Eye (tissue), 1 donor: ENCODE data around the gene STXBP1.

Experiments used
- DNase-seq: peaks from one replicate; pipeline ENCODE4 v3.0.0-alpha.2; 2015

Gene STXBP1

GRCh38 chr9:127716412-127716811 lies 104.3 kb downstream of the STXBP1 start:
- no peak for DNase-seq

GRCh38 chr9:127717766-127718165 lies 105.7 kb downstream of the STXBP1 start:
- DNase-seq, result no peak

DNA sequence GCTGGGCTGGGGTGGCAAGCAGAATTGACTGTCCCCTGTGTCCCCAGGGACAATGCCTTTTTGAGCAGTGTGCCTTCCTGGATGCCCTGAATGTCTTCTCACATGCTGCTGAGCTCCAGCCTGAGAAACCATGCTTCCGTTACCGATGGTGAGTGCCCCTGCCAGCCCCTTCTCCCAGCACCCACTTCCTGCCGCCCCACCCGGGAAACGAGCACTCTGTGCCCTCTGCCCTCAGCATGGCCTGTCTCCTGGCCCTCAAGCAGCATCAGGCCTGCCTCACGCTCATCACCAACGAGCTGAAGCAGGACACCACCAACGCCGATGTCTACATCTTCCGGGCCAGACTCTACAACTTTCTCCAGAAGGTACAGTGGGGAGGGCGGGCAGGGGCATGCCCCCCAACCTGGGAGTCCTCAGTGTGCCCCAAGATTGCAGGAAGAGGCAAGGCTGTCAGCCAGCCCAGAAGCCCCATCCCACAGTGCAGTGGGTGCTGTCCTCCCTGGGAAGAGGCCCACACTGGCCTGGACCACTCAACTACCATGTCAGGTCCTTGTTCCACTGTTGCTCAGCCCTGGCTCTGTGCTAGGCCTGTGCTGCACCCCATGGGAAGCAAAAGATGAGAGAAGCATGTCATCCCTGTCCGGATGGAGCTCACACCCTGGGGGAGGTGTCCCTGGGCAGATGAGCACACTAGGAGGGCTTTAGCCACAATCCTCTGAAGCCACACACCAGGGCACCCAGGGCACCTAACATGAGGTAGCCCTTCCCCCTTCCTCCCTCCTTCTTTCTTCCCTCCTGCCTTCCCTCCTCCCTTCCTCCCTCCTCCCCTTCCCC lies 108.2 kb downstream of the STXBP1 start:
- DNase-seq, result no peak

DNA sequence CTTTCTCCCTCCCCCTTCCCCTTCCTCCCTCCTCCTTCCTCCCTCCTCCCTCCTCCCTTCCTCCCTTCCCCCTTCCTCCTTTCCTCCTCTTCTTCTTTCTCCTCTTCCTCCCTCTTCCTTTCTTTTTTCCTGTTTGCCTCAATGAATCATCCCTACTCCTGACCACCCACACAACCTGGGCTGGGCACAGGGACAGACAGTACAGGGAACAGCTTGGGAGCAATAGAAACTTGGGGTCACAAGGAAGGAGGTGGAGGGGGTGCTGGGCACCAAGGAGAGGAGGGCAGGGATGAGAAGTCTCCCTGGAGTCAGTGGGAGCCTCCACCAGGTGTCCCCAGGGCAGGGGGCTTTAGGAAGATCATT lies 108.8 kb downstream of the STXBP1 start:
- no peak for DNase-seq

- no peak for DNase-seq
These were observed 109.3 kb downstream of the STXBP1 start for GRCh38 chr9:127721391-127721821.

DNA sequence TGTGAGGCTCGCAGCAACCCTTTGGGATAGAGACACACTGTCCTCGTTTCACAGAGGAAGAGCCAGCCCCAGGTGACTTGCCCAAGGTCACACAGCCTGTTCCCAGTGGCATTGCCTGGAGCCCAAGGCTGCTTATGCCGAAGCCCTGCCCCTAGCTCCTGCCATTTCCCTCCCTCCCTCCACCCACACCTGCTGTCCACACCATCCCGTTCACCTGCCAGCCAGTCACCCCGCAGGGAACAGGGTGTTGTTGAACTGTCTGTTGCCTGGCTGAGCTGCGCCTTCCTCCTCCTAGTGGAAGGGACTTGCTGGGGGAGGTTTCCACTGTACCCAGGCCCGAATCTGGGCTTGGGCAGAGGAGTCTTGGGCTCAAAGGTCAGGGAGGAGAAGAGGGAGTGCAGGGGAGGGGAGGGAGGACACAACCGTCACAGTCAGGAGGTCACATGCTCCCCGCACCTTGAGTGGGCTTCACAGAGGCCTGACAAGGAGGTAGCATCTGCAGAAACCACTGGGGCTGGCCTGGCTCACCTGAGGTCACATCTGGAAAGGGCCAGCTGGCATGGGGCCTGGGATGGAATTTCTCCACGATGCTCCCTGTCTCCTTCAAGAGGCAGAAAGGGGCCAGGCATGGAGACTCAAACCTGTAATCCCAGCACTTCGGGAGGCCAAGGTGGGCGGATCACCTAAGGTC lies 110.1 kb downstream of the STXBP1 start:
- DNase-seq, result no peak

GRCh38 chr9:127723013-127723412 lies 110.9 kb downstream of the STXBP1 start:
- DNase-seq, result no peak

- DNase-seq, result no peak
These were observed 111.4 kb downstream of the STXBP1 start for GRCh38 chr9:127723444-127723843.

DNA sequence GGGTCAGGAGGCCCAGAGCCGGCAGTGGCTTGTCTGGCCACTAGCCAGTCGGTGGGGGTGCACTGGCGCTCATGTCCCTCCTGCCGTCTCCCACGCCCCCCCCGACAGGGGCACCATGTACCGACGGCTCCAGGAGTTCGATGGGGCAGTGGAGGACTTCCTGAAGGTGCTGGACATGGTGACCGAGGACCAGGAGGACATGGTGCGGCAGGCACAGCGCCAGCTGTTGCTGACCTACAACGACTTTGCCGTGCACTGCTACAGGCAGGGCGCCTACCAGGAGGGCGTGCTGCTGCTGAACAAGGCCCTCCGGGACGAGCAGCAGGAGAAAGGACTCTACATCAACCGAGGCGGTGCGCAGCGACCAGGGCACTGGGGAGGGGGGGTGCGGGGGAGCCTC lies 111.9 kb downstream of the STXBP1 start:
- DNase-seq, result peak; percentile 39

DNA sequence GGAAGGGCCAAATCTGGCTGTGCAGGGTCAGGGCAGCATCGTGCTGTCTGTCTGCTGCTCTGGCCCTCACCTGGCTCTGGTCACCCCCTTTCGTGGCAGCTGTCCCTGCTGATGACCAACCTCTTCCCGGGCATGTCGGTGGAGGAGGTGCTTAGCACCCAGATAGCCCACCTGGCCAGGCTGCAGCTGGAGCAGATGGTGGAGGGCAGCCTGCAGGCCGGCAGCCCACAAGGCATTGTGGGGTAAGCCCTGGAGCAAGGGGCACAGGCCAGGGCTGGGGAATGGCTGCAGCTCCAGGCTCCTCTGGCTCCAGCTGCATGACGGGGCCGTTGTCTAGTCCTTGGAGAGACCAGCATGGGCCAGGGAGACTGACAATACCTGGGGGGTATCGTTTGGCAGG lies 114.8 kb downstream of the STXBP1 start:
- DNase-seq, result no peak

GRCh38 chr9:127728808-127729207 lies 116.7 kb downstream of the STXBP1 start:
- no peak for DNase-seq

DNA sequence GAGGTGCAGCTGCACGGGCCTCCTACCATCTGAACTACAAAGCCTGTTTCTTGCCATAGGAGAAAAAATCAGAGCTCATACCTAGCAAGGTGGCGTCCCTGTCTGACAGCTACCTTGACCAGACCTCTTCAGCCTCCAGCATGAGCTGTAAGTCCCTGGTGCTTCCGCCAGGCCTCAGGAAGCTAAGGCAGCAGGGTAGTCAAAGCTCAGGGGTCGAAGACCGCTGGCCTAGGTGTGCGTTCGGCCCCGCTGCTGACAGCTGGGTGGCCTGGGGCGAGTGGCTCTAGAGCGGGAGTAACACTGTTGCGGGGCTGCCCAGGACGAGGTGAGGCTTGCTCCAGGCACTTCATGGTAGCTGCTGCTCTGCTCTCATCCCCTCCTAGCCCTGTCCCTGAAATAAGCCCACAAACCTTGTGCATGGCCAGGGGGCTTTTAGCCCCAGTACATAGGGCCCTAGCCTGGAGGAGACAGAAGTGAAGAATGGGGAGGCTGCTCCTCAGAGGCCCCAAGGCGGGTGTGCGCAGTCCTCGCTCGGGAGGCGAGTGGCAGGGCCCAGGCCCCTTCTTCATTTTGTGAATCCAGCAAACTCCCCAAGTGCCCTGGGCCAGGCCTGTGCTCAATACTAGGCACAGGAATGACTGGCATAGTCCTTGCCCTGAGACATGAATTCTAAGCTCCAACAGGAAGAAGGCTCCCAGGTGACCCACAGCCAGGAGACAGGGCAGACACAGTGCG lies 117.6 kb downstream of the STXBP1 start:
- no peak for DNase-seq

DNA sequence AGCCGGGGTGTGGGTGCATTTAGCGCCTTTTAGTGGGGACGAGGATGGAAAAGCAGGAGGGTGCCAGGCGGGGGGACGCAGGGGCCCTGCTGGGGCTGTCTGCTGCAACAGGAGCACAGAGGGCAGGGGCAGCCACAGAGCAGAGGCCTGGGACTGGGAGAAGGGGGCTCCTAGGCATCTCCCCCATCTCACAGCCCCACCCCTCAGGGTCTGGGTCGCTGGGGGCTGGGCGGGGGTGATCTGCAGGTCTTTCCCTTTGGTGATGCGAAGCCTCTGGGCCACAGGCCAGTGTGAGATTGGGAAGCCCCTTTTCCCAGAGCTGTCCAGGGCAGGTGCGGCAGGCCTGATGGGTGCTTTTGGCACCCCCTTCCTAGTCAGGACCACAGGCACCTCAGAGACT lies 118.2 kb downstream of the STXBP1 start:
- DNase-seq, result no peak

DNA sequence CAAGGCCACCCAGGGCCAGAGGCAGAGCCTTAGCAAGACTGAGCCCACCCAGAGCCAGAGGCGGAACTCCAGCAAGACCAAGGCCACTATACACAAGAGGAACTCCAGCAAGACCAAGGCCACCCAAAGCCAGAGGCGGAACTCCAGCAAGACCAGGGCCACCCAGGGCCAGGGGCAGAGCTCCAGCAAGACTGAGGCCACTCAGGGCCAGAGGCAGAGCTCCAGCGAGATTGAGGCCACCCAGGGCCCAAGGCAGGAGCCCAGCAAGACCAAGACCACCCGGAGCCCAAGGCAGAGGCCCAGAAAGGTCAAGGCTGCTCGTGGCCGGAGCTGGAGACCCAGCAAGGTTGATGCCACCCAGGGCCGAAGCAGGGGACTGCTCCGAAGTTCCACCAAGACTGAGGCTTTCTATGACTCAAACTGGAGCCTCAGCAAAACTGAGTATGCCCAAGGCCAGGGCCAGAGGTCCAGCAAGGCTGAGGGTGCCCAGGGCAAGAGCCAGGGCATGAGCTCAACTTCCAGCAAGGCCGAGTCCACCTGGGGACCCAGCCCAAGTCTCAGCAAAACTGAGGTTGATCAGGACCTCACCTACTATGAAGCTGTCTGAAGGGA lies 118.8 kb downstream of the STXBP1 start:
- DNase-seq, result no peak

- DNase-seq, result no peak
These were observed 119.9 kb downstream of the STXBP1 start for GRCh38 chr9:127731938-127732337.

DNA sequence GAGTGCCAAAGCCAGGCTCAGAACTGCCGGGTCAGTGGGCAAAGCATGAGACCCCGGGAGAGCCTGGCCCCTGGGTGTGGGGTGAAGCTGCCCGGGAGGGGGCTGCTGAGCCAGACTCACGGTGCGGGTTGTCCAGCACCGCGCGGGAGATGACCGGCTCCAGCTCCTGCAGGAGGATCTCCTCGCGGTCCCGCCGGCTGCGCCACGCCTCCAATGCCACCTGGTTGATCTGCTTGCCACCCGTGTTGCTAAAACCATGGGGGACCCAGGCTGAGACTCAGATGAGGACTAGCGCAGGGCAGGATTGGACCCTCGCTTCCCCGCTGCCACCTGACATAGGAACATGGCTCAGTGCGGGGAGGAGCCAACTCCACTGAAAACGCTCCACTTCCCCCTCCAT lies 120.4 kb downstream of the STXBP1 start:
- DNase-seq, result no peak

- no peak for DNase-seq
These were observed 121.5 kb downstream of the STXBP1 start for GRCh38 chr9:127733614-127734013.

DNA sequence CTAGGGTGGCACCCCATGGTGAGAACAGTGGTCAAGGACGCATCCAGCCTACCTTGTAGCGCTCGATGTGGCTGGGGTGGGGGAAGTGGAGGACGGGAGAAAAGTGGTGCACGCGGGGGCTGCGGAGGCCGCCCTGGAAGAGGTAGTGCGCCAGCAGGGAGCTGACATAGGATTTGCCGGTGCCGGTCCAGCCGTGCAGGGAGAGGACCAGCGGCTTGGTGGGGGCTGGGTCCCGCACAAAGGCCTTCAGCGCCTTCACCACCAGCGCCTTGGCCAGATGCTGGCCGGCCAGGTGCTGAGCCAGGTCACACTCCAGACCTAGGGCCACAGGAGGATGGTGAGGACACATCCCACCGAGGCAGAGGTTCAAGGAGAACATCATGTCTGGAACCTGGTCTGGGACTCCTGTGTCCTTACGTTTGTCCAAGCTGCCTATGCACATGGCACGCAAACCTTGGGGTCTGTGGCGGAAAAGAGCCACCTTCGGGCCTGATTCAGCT lies 122.2 kb downstream of the STXBP1 start:
- DNase-seq, result no peak

DNA sequence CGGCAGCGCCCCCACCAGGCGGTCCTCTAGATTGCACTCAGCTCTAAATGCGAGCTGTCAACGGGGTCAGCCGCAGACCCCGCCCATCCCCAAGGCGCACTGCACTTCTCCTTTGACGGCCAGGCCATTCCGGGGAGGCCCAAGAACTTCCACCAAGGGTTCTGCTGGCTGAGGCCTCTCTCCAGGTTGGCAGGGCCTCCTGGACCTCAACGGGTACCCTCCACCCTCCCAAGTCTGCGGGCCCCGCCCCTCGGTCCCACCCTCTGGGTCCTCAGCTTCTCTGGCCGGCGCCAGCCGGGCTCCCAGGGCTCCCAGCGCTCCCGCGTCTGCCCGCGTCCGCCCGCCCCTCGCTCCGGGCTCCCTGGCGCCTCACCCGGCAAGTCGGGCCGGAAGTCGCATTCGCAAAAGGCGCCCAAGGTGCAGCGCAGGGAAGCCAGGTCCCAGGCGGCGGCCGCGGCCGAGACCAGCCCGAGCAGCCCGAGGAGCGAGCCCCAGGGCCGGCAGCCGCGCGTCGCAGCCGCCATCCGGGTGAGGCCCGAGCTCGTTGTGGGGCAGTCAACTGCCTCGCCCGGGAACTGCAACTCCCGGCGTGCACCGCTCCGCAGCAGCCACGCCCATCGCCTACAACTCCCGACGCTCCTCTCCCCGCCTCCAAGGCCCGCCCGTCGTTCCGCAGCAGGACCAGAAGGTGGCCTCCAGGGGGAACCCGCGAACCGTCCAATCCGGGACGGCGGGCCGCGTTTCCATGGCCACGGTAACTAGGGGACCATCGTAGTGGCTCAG lies 122.9 kb downstream of the STXBP1 start, which contains the start of gene TOR2A:
TSS of gene TOR2A (minus strand) at position 548 of the 783 bp plus-strand sequence. CDS start at position 524, 24 bp downstream.
- DNase-seq, result peak; percentile 99

- no peak for DNase-seq
These were observed 123.6 kb downstream of the STXBP1 start for GRCh38 chr9:127735530-127736185.

DNA sequence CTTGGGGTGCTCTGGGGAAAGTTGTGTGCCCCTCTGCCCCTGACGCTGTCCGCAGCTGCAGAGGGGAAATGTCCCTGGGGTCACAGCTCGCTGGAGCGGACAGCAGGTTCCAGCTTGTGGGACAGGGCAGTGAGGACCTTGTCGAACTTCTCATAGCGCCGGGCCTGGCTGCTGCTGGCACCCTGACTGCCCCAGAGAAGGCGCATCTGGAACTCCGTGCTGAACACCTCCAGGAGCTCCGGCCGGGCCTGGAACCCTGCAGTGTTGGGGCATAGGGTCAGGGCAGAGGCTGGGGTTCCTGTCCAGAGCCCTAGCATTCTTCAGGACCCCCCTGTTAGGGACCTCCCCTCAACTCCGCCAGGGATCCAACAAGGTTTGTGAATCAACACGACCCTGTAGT lies 126.6 kb downstream of the STXBP1 start:
- no peak for DNase-seq
